ENCODE results near the gene JMJD8.

Gene JMJD8

DNA sequence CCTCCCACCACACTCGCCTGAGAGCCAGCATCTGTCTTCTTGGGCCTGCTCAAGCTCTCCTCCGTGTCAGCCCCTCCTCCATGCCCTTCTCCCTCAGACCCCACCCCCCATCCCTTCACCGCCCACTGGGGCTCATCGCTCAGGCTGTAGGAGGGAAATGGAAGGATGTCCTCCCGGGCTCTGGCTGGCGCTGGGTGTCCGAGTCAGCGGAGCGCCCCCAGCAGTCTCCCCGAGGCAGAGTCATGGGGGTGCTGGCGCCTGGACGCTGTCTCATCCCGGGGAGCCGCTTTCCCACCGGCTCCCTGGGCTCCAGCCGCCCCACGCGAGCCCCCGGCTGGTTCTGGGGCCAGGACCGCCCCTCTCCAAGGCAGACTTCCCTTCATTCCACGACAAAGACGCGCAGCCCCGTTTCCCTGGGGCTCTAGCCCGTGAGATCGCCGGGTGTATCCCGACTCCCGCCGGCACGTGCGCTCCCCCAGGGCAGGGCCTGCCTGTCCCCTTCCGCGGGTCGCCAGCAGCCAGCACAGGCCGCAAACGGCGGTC is 36.4 kb upstream of the JMJD8 start (continued):
- TF ChIP-seq ELK4 (IDR thresholded peaks at IDR 0.05; ENCODE audit: borderline replicate concordance, low read depth, low read length) = no peak
- TF ChIP-seq PRDM10 (tag by site-specific recombination; IDR thresholded peaks at IDR 0.05) = no peak
- TF ChIP-seq ZNF10 (tag by site-specific recombination; IDR thresholded peaks at IDR 0.05) = no peak
- TF ChIP-seq ZNF140 (tag by site-specific recombination; IDR thresholded peaks at IDR 0.05) = no peak
- TF ChIP-seq ZNF830 (tag by site-specific recombination; IDR thresholded peaks at IDR 0.05; ENCODE audit: low read depth) = no peak
- TF ChIP-seq EGR2 (tag by site-specific recombination; IDR thresholded peaks at IDR 0.05; ENCODE audit: low read depth) = peak; percentile 96
- TF ChIP-seq ZBTB17 (tag by site-specific recombination; IDR thresholded peaks at IDR 0.05) = peak; percentile 84
- no peak for TF ChIP-seq PRDM2 (tag by site-specific recombination; IDR thresholded peaks at IDR 0.05; ENCODE audit: borderline replicate concordance)
- TF ChIP-seq ZFP41 (tag by site-specific recombination; IDR thresholded peaks at IDR 0.05; ENCODE audit: borderline replicate concordance) = no peak
- TF ChIP-seq, protein P1, sequence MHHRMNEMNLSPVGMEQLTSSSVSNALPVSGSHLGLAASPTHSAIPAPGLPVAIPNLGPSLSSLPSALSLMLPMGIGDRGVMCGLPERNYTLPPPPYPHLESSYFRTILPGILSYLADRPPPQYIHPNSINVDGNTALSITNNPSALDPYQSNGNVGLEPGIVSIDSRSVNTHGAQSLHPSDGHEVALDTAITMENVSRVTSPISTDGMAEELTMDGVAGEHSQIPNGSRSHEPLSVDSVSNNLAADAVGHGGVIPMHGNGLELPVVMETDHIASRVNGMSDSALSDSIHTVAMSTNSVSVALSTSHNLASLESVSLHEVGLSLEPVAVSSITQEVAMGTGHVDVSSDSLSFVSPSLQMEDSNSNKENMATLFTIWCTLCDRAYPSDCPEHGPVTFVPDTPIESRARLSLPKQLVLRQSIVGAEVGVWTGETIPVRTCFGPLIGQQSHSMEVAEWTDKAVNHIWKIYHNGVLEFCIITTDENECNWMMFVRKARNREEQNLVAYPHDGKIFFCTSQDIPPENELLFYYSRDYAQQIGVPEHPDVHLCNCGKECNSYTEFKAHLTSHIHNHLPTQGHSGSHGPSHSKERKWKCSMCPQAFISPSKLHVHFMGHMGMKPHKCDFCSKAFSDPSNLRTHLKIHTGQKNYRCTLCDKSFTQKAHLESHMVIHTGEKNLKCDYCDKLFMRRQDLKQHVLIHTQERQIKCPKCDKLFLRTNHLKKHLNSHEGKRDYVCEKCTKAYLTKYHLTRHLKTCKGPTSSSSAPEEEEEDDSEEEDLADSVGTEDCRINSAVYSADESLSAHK (tag by site-specific recombination; IDR thresholded peaks at IDR 0.05) = peak; percentile 22; the same call in 1 of the 2 replicates
- no peak for TF ChIP-seq ZNF266 (tag by site-specific recombination; IDR thresholded peaks at IDR 0.05; ENCODE audit: low read depth)
- TF ChIP-seq ZBTB11 (tag by site-specific recombination; conservative IDR thresholded peaks at IDR 0.05; ENCODE audit: low read depth) = no peak
- no peak for TF ChIP-seq ZNF426 (tag by site-specific recombination; IDR thresholded peaks at IDR 0.05)
- peak; percentile 60; the same call in 1 of the 2 replicates for TF ChIP-seq KLF9 (tag by site-specific recombination; IDR thresholded peaks at IDR 0.05; ENCODE audit: low read depth)
- TF ChIP-seq, protein P2, sequence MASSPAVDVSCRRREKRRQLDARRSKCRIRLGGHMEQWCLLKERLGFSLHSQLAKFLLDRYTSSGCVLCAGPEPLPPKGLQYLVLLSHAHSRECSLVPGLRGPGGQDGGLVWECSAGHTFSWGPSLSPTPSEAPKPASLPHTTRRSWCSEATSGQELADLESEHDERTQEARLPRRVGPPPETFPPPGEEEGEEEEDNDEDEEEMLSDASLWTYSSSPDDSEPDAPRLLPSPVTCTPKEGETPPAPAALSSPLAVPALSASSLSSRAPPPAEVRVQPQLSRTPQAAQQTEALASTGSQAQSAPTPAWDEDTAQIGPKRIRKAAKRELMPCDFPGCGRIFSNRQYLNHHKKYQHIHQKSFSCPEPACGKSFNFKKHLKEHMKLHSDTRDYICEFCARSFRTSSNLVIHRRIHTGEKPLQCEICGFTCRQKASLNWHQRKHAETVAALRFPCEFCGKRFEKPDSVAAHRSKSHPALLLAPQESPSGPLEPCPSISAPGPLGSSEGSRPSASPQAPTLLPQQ (tag by site-specific recombination; IDR thresholded peaks at IDR 0.05) = peak; percentile 50
- TF ChIP-seq, protein P3, sequence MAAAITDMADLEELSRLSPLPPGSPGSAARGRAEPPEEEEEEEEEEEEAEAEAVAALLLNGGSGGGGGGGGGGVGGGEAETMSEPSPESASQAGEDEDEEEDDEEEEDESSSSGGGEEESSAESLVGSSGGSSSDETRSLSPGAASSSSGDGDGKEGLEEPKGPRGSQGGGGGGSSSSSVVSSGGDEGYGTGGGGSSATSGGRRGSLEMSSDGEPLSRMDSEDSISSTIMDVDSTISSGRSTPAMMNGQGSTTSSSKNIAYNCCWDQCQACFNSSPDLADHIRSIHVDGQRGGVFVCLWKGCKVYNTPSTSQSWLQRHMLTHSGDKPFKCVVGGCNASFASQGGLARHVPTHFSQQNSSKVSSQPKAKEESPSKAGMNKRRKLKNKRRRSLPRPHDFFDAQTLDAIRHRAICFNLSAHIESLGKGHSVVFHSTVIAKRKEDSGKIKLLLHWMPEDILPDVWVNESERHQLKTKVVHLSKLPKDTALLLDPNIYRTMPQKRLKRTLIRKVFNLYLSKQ (tag by site-specific recombination; IDR thresholded peaks at IDR 0.05; ENCODE audit: borderline replicate concordance) = no peak
- TF ChIP-seq ZSCAN16 (tag by site-specific recombination; IDR thresholded peaks at IDR 0.05) = no peak
- no peak for TF ChIP-seq ZNF624 (tag by site-specific recombination; IDR thresholded peaks at IDR 0.05)
- no peak for TF ChIP-seq FEZF1 (tag by site-specific recombination; IDR thresholded peaks at IDR 0.05)

Data from HEK293 (cell line).